ENCODE data around the gene ZMYM1.
"Not testable (repeated sequence)": the region's sequence is repeated elsewhere in the genome, so short reads cannot be mapped to it uniquely, and the experiment has no call there.

The ZMYM1 gene

GRCh38 chr1:35080171-35080854, 1.1 kb downstream of the ZMYM1 start:
- no peak for ATAC-seq

- ATAC-seq = no peak
Observed at GRCh38 chr1:35085421-35085820, 6.2 kb downstream of the ZMYM1 start.

- no peak for ATAC-seq
Observed at GRCh38 chr1:35097224-35097623, 18.0 kb downstream of the ZMYM1 start.

- ATAC-seq = no peak
Observed at GRCh38 chr1:35111106-35111505, 31.9 kb downstream of the ZMYM1 start.

- no peak for ATAC-seq
Observed at GRCh38 chr1:35112668-35113067, 33.5 kb downstream of the ZMYM1 start.

GRCh38 chr1:35115459-35116383, 36.5 kb downstream of the ZMYM1 start:
- no peak for ATAC-seq

- ATAC-seq = peak in 1 of 2 donors; percentile 24
Observed at GRCh38 chr1:35120458-35121133, 41.4 kb downstream of the ZMYM1 start.

- ATAC-seq = no peak
Observed at GRCh38 chr1:35122311-35122710, 43.1 kb downstream of the ZMYM1 start.

- ATAC-seq = no peak
Observed at GRCh38 chr1:35126546-35126945, 47.4 kb downstream of the ZMYM1 start.

GRCh38 chr1:35129080-35129479, 49.9 kb downstream of the ZMYM1 start:
- ATAC-seq = no peak

- no peak for ATAC-seq
Observed at GRCh38 chr1:35136780-35137179, 57.6 kb downstream of the ZMYM1 start.

- not testable (repeated sequence) for ATAC-seq
Observed at GRCh38 chr1:35137590-35137989, 58.4 kb downstream of the ZMYM1 start.

- ATAC-seq = not testable (repeated sequence)
Observed at GRCh38 chr1:35142294-35142693, 63.1 kb downstream of the ZMYM1 start.

GRCh38 chr1:35142728-35143127, 63.5 kb downstream of the ZMYM1 start:
- ATAC-seq = not testable (repeated sequence)

- no peak for ATAC-seq
Observed at GRCh38 chr1:35143737-35144508, 64.7 kb downstream of the ZMYM1 start.

- ATAC-seq = peak; percentile 76 to 90
Observed at GRCh38 chr1:35145892-35146549, 66.8 kb downstream of the ZMYM1 start.

- ATAC-seq = no peak
Observed at GRCh38 chr1:35151220-35151619, 72.0 kb downstream of the ZMYM1 start.

GRCh38 chr1:35164893-35165292, 85.7 kb downstream of the ZMYM1 start:
- no peak for ATAC-seq
